Measurements from ENCODE around the gene CYBA.

The CYBA gene

DNA sequence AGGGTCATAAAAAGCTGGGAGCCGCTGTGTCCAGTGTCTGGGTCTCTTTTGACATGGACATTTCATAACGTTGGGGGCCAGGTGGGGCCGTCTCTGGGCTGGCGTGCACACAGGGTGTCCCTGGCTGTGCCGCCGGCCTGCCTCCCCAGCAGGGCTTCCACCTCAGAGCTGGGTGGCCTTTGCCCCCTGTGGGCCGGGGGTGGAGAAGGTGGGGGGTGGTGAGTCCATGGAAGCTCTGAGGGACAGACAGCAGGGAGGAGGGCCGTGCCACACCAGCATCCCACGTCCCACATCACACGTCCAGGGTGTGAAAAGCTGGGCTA lies 36.4 kb upstream of the CYBA start:
- Histone ChIP-seq H3K4me1 (ENCODE audit: insufficient read depth, poor library complexity, severe bottlenecking) (no peaks in the 10 kb centered on the region), H3K27ac (ENCODE audit: poor library complexity, severe bottlenecking) (no peak overlapping the region), H3K27me3 (ENCODE audit: insufficient read depth, poor library complexity, severe bottlenecking) (peaks cover 24% of the 10 kb centered on the region), H3K9me3 (ENCODE audit: severe bottlenecking) (no peaks in the 10 kb centered on the region), H3K4me3 (ENCODE audit: severe bottlenecking) (no peak overlapping the region), H3K36me3 (ENCODE audit: low read depth) (no peaks in the 10 kb centered on the region)
- no peak for ATAC-seq (ENCODE audit: low read depth)
- TF ChIP-seq, protein P1, sequence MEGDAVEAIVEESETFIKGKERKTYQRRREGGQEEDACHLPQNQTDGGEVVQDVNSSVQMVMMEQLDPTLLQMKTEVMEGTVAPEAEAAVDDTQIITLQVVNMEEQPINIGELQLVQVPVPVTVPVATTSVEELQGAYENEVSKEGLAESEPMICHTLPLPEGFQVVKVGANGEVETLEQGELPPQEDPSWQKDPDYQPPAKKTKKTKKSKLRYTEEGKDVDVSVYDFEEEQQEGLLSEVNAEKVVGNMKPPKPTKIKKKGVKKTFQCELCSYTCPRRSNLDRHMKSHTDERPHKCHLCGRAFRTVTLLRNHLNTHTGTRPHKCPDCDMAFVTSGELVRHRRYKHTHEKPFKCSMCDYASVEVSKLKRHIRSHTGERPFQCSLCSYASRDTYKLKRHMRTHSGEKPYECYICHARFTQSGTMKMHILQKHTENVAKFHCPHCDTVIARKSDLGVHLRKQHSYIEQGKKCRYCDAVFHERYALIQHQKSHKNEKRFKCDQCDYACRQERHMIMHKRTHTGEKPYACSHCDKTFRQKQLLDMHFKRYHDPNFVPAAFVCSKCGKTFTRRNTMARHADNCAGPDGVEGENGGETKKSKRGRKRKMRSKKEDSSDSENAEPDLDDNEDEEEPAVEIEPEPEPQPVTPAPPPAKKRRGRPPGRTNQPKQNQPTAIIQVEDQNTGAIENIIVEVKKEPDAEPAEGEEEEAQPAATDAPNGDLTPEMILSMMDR (IDR thresholded peaks at IDR 0.05; ENCODE audit: poor library complexity, severe bottlenecking), result no peak
- no peak for DNase-seq (ENCODE audit: low spot score)

DNA sequence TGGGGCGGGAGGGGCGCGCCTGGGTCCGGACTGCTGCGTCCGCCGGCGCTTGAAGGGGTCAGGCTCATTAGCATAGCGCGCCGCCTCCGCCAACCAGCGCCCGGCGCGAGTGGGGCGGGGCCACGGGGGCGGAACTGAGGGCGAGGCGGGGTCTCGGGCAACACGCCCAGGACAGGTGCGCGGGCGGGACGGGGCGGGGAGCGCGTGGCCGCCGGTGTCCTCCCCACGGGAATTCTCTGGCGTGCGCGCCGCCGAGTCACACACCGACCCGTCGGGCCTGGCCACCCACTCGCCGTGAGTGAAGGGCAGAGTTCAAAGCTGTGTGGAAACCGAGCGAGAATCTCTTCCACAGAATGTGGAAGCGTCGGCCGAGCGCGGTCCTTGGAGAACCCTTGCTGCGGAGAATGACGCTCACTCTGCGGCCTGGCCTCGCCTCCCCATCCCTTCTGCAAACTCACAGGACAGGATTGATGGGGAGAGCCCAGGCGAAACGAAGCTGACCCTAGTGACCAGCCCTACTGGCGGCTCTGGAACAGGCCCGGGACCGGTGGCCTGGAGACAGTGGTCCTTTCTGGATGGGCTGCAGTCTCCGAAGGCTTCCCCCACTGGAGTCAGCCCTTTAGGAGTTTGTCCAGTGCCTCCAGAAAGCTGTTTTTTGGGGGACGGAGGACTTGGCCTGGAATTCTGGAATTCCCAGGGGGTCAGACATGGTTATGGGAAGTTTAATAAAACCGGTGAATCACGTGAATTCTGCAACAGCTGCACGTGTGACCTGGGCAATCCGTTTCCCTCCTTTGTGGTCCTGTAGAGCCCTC lies 35.8 kb upstream of the CYBA start, which contains the start of gene SNAI3:
TSS of gene SNAI3 (minus strand) at position 69 of the 815 bp plus-strand sequence. CDS start 101 bp downstream, outside the sequence.
- Histone ChIP-seq H3K27ac (ENCODE audit: poor library complexity, severe bottlenecking) (no peak within 1 kb of the TSS), H3K4me1 (ENCODE audit: insufficient read depth, poor library complexity, severe bottlenecking) (no peaks in the 10 kb centered on the region), H3K36me3 (ENCODE audit: low read depth) (no peaks in the 10 kb centered on the region), H3K9me3 (ENCODE audit: severe bottlenecking) (no peaks in the 10 kb centered on the region), H3K27me3 (ENCODE audit: insufficient read depth, poor library complexity, severe bottlenecking) (peaks cover 24% of the 10 kb centered on the region), H3K4me3 (ENCODE audit: severe bottlenecking) (peak within 1 kb of the TSS; percentile 34)
- DNase-seq (ENCODE audit: low spot score), result peak; percentile 81
- ATAC-seq (ENCODE audit: low read depth), result peak; percentile 82
- TF ChIP-seq, protein P1 (IDR thresholded peaks at IDR 0.05; ENCODE audit: poor library complexity, severe bottlenecking), result no peak

DNA sequence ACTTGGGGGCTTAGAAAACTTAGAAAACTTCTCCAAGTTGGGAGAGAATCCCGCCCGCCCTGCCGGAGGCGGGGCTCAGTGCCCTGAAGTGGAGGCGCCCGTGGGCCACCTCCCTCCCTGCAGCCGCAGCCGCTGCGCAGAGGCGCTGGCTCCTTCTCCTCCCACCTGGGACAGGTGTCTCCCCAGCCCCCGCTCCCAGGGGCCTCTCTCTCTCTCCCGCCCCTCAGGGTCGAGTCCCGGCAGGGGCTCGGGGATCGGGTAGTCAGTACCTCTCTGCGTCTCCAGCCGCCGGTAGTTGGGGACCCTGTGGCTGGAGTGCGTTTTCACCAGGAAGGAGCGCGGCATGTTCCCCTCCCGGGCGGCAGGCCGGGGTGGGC lies 35.2 kb upstream of the CYBA start:
- ATAC-seq (ENCODE audit: low read depth), result peak; percentile 45
- DNase-seq (ENCODE audit: low spot score), result no peak
- H3K27ac ChIP-seq (ENCODE audit: poor library complexity, severe bottlenecking), result no peak overlapping the region

DNA sequence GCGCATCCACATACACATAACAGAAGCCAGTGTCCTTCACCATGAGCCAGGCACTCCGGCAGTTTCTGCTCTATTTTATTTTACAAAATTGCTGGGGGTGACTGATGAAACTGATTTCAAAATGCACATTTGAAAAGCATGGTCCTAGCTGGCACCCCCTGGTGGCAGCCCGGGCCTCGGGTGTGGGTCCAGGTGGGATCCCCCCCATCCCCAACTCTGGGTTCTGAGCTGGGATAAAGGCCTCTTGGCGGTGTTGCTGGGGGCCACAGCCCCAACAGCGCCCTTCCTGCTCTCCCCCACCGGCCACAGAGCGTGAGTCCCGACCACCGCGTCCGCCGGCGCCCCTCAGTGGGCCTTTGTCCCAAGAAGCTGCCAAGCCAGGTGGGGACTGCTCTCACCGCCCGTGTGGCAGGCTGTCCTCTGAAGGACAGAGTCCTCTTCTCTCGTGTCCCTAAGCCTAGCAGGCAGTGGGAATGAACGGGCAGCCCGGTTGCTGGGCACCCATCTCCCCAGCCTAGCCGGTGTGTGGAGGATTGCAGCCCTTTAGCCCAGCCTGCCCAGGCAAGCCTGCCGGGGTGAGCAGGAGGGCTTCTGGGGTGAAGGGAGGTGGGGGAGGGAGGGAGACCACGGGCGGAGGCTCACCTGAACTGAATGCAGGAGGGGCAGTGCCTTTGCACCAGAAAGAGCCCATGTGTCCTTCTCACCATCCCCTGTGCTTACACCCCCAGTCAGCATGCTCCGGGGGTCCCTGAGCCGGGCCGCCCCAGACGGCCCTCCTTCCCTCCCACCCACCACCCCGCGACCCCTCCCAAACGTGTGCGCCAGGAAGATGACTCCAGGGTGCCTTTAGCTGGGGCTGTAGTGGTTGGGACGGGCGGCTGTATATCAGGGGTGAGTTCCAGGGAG lies 34.6 kb upstream of the CYBA start:
- H3K4me1 ChIP-seq (ENCODE audit: insufficient read depth, poor library complexity, severe bottlenecking), result no peaks in the 10 kb centered on the region
- DNase-seq (ENCODE audit: low spot score), result no peak
- peaks cover 24% of the 10 kb centered on the region for H3K27me3 ChIP-seq (ENCODE audit: insufficient read depth, poor library complexity, severe bottlenecking)
- H3K27ac ChIP-seq (ENCODE audit: poor library complexity, severe bottlenecking), result no peak overlapping the region
- no peaks in the 10 kb centered on the region for H3K9me3 ChIP-seq (ENCODE audit: severe bottlenecking)
- TF ChIP-seq, protein P1 (IDR thresholded peaks at IDR 0.05; ENCODE audit: poor library complexity, severe bottlenecking), result peak; percentile 67
- peak; percentile 49 for ATAC-seq (ENCODE audit: low read depth)
- no peaks in the 10 kb centered on the region for H3K36me3 ChIP-seq (ENCODE audit: low read depth)
- H3K4me3 ChIP-seq (ENCODE audit: severe bottlenecking), result peak overlapping the region; percentile 34

More for the DNA sequence above, 35.2 kb upstream of the CYBA start:
- Histone ChIP-seq H3K9me3 (ENCODE audit: severe bottlenecking) (no peaks in the 10 kb centered on the region), H3K36me3 (ENCODE audit: low read depth) (no peaks in the 10 kb centered on the region), H3K4me1 (ENCODE audit: insufficient read depth, poor library complexity, severe bottlenecking) (no peaks in the 10 kb centered on the region), H3K27me3 (ENCODE audit: insufficient read depth, poor library complexity, severe bottlenecking) (peaks cover 24% of the 10 kb centered on the region), H3K4me3 (ENCODE audit: severe bottlenecking) (peak overlapping the region; percentile 34)
- TF ChIP-seq, protein P1 (IDR thresholded peaks at IDR 0.05; ENCODE audit: poor library complexity, severe bottlenecking), result no peak

All from RWPE2 (cell line).